Stimulated activated CD8-positive, alpha-beta memory T cell treated with anti-CD3 and anti-CD28 coated beads, Interleukin-12 subunit alpha, Interleukin-12 subunit beta, amount 100 ng/mL, for 1 hour (primary cell): ENCODE measurements around the gene CCT2.

Source experiments
- DNase-seq: peaks from one replicate; pipeline ENCODE4 v3.0.0-alpha.2; 2020; ENCODE audit warnings: low read depth

The CCT2 gene

DNA sequence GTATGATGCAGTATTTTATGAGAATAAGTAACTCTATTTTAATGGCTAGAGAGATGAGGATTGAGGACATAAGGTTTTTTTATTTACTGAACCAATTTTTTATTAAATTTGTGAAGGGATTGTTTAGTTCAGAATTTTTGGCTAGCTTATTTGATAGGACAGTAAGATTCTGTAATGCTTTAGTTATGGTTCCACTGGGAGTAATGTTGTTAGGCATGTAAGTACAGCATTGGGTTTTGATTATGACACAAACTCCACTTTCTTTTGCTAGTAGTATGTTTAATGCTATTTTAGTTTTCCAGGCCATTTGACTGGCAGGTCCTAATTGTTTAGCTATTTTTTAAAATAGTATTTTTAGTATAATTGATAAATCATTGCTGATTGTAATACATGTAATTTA, 59.3 kb downstream of the CCT2 start:
- DNase-seq, result no peak

DNA sequence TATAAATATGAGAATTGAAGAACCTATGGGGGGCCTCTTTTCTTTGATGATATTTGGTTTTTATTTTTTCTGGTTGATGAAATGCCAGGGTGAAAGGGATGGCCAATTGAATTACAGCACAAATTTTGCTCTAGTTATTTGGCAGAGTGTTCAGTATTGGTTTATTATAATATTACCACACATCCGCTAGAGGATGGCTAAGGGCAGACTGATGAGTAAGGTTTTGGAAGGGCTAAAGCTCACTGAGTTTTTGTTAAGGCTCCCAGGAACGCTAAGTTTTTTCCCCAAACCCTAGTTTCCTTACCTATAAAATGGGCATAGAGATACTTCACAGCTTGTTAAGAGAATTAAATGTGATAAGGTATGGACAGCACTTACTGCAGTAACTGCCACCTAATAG, 59.8 kb downstream of the CCT2 start:
- no peak for DNase-seq

GRCh38 chr12:69647178-69647577, 61.9 kb downstream of the CCT2 start:
- no peak for DNase-seq

- no peak for DNase-seq
Measured at GRCh38 chr12:69648476-69648875, 63.2 kb downstream of the CCT2 start.

GRCh38 chr12:69649529-69649928, 64.3 kb downstream of the CCT2 start:
- no peak for DNase-seq
